Endometrial microvascular endothelial cells (primary cell): ENCODE results near the gene CEACAM21. TPM values are rescaled to one million over a fixed set of nuclear protein-coding genes. Genes with fewer than 3 reads are reported as not detected.

ENCODE experiments used
- in situ Hi-C: cut with HindIII; loops from 2 replicates; pipeline ENCODE4 v1.10.0; 2017; ENCODE audit warnings: low sequenced_read_pairs, low pct_unique_long_range_greater_than_20kb; ENCODE audit errors: inconsistent ontology term
- total RNA-seq: library from RNA; depleted of rRNA; stranded (reverse); fragments of >200 nt; gene quantifications from one replicate; pipeline ENCODE4 v1.2.3, GENCODE V29; 2015; ENCODE audit errors: inconsistent ontology term

Gene CEACAM21
- total RNA-seq, 1 donor from 2014 or later = 1.5 TPM

- in situ Hi-C loops = no loop called here
Measured at GRCh38 chr19:41548047-41548446, 27.9 kb upstream of the CEACAM21 start.

GRCh38 chr19:41548954-41549688 is 26.8 kb upstream of the CEACAM21 start:
- in situ Hi-C loops = no loop called here

GRCh38 chr19:41549884-41550283 is 26.1 kb upstream of the CEACAM21 start:
- in situ Hi-C loops = loop anchor here (25.0 kb wide), 1 partner anchor 138 kb away; no protein-coding TSS in a partner anchor

- in situ Hi-C loops = loop anchor here (25.0 kb wide), 1 partner anchor 139 kb away; no protein-coding TSS in a partner anchor
Measured at GRCh38 chr19:41551212-41551610, 24.8 kb upstream of the CEACAM21 start.

- in situ Hi-C loops = loop anchor here (25.0 kb wide), 1 partner anchor 139 kb away; no protein-coding TSS in a partner anchor
Measured at GRCh38 chr19:41551711-41552110, 24.3 kb upstream of the CEACAM21 start.

GRCh38 chr19:41552558-41552957 is 23.4 kb upstream of the CEACAM21 start:
- in situ Hi-C loops = loop anchor here (25.0 kb wide), 1 partner anchor 140 kb away; no protein-coding TSS in a partner anchor

- in situ Hi-C loops = loop anchor here (25.0 kb wide), 1 partner anchor 142 kb away; no protein-coding TSS in a partner anchor
Measured at GRCh38 chr19:41553804-41554203, 22.2 kb upstream of the CEACAM21 start.

GRCh38 chr19:41554907-41555306 is 21.1 kb upstream of the CEACAM21 start:
- in situ Hi-C loops = loop anchor here (25.0 kb wide), 1 partner anchor 143 kb away; no protein-coding TSS in a partner anchor

- in situ Hi-C loops = loop anchor here (25.0 kb wide), 1 partner anchor 143 kb away; no protein-coding TSS in a partner anchor
Measured at GRCh38 chr19:41555748-41556147, 20.2 kb upstream of the CEACAM21 start.

- in situ Hi-C loops = loop anchor here (25.0 kb wide), 1 partner anchor 152 kb away; no protein-coding TSS in a partner anchor
Measured at GRCh38 chr19:41563854-41564514, 12.0 kb upstream of the CEACAM21 start.

- in situ Hi-C loops = loop anchor here (25.0 kb wide), 1 partner anchor 152 kb away; no protein-coding TSS in a partner anchor
Measured at GRCh38 chr19:41564515-41565378, 11.2 kb upstream of the CEACAM21 start.

- in situ Hi-C loops = loop anchor here (25.0 kb wide), 1 partner anchor 153 kb away; no protein-coding TSS in a partner anchor
Measured at GRCh38 chr19:41565379-41565720, 10.6 kb upstream of the CEACAM21 start.

GRCh38 chr19:41566001-41566400 is 10.0 kb upstream of the CEACAM21 start:
- in situ Hi-C loops = loop anchor here (25.0 kb wide), 1 partner anchor 154 kb away; no protein-coding TSS in a partner anchor

GRCh38 chr19:41569481-41570150 is 6.3 kb upstream of the CEACAM21 start:
- in situ Hi-C loops = loop anchor here (25.0 kb wide), 1 partner anchor 157 kb away; no protein-coding TSS in a partner anchor

GRCh38 chr19:41570179-41570578 is 5.8 kb upstream of the CEACAM21 start:
- in situ Hi-C loops = loop anchor here (25.0 kb wide), 1 partner anchor 158 kb away; no protein-coding TSS in a partner anchor

- in situ Hi-C loops = loop anchor here (25.0 kb wide), 1 partner anchor 158 kb away; no protein-coding TSS in a partner anchor
Measured at GRCh38 chr19:41570639-41571112, 5.3 kb upstream of the CEACAM21 start.

- in situ Hi-C loops = no loop called here
Measured at GRCh38 chr19:41577144-41577830, 1.3 kb downstream of the CEACAM21 start.
